HepG2 (cell line): Measurements from ENCODE around the gene TXNRD2.

Experiments used
- CREB1 ChIP-seq, 2 experiments: fragments of 450-650 bp in 1 of 2; IDR thresholded peaks; 2 replicates each; pipeline ENCODE4 v1.6.1; 2016 to 2017; ENCODE audit warnings: control low read depth in 1 of 2, mild to moderate bottlenecking in 1 of 2, missing compliant biosample characterization in 1 of 2, missing genetic modification characterization in 1 of 2
- NFATC3 ChIP-seq: sonication (generic); formaldehyde crosslinking; IDR thresholded peaks from 2 replicates; pipeline ENCODE4 v1.5.1; 2020; ENCODE audit warnings: mild to moderate bottlenecking, missing genetic modification reagents
- ZNF224 ChIP-seq: sonication (generic); formaldehyde crosslinking; IDR thresholded peaks from 2 replicates; pipeline ENCODE4 v1.5.0; 2020; ENCODE audit warnings: mild to moderate bottlenecking, missing genetic modification reagents
- TF ChIP-seq, protein P1 (sequence below): IDR thresholded peaks from 2 replicates; pipeline ENCODE4 v1.6.1; 2012; ENCODE audit warnings: inconsistent platforms
- TF ChIP-seq, protein P2 (sequence below): IDR thresholded peaks from 2 replicates; pipeline ENCODE4 v1.6.1; 2016

DNA sequence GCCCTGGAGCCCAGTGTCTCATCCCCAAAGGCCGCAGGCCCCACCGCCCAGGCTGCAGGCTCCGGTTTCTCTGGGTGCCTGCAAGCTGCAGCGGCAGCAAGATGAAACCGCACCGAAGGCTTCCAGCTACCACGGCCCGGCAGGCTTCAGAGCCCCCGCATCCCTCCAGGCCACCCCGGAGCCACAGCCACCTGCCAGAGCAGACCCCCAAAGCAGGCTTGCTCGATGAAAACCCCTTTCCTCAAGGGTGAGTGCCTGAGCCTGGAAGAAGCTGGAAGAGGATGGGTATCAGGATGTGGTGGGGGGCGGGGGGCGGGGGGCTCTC lies 62.4 kb downstream of the TXNRD2 start:
- TF ChIP-seq, protein P1, sequence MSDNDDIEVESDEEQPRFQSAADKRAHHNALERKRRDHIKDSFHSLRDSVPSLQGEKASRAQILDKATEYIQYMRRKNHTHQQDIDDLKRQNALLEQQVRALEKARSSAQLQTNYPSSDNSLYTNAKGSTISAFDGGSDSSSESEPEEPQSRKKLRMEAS: no peak
- no peak for TF ChIP-seq NFATC3 (CRISPR knock-in tag)
- TF ChIP-seq, protein P2, sequence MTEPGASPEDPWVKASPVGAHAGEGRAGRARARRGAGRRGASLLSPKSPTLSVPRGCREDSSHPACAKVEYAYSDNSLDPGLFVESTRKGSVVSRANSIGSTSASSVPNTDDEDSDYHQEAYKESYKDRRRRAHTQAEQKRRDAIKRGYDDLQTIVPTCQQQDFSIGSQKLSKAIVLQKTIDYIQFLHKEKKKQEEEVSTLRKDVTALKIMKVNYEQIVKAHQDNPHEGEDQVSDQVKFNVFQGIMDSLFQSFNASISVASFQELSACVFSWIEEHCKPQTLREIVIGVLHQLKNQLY: no peak
- TF ChIP-seq CREB1 (IDR thresholded peaks at IDR 0.05): no peak
- TF ChIP-seq CREB1 (CRISPR knock-in tag; IDR thresholded peaks at IDR 0.05): no peak
- TF ChIP-seq ZNF224 (CRISPR knock-in tag): no peak
